HepG2 (cell line): ENCODE measurements around the gene VIM.

ENCODE experiments used
- NFE2 ChIP-seq: sonication (generic); formaldehyde crosslinking; IDR thresholded peaks from 2 replicates; pipeline ENCODE4 v1.4.0; 2020; ENCODE audit warnings: missing genetic modification reagents
- TF ChIP-seq, protein P1 (sequence below): sonication (generic); formaldehyde crosslinking; IDR thresholded peaks from 2 replicates; pipeline ENCODE4 v1.4.0; 2020; ENCODE audit warnings: missing genetic modification reagents, mild to moderate bottlenecking, borderline replicate concordance
- TF ChIP-seq, protein P2 (sequence below): sonication (generic); formaldehyde crosslinking; IDR thresholded peaks from 2 replicates; pipeline ENCODE4 v1.4.0; 2020; ENCODE audit warnings: missing genetic modification reagents, low read depth, mild to moderate bottlenecking, borderline replicate concordance

DNA sequence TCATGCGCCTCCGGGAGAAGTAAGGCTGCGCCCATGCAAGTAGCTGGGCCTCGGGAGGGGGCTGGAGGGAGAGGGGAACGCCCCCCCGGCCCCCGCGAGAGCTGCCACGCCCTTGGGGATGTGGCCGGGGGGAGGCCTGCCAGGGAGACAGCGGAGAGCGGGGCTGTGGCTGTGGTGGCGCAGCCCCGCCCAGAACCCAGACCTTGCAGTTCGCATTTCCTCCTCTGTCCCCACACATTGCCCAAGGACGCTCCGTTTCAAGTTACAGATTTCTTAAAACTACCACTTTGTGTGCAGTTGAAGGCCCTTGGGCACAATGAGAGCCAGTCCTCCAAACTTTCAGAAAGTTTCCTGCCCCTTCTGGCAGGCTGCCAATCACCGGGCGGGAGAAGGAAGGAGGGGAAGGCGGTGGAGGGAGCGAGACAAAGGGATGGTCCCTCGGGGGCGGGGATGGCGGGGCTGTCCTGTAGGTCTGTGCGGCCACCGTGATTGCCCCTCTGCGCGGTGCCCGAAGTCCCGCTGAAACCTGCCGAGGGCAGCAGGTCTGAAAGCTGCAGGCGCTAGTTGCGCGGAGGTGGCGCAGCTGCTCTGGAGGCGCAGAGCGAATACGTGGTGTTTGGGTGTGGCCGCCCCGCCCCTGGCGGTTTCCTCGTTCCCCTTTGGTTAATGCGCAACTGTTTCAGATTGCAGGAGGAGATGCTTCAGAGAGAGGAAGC, 2.1 kb downstream of the VIM start:
- TF ChIP-seq, protein P1, sequence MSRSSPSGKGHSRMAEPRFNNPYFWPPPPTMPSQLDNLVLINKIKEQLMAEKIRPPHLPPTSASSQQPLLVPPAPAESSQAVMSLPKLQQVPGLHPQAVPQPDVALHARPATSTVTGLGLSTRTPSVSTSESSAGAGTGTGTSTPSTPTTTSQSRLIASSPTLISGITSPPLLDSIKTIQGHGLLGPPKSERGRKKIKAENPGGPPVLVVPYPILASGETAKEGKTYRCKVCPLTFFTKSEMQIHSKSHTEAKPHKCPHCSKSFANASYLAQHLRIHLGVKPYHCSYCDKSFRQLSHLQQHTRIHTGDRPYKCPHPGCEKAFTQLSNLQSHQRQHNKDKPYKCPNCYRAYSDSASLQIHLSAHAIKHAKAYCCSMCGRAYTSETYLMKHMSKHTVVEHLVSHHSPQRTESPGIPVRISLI: no peak
- TF ChIP-seq NFE2 (CRISPR knock-in tag): no peak
- TF ChIP-seq, protein P2, sequence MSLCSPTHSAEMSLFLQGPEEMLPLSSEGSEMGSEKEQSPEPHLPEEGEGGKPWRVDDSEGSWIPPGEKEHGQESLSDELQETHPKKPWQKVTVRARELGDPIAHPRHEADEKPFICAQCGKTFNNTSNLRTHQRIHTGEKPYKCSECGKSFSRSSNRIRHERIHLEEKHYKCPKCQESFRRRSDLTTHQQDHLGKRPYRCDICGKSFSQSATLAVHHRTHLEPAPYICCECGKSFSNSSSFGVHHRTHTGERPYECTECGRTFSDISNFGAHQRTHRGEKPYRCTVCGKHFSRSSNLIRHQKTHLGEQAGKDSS (CRISPR knock-in tag): no peak
